NCI-H1694 treated with DMSO at 0.1 percent for 48 hours (cell line): ENCODE results near the gene ACP2.

Experiments used
- DNase-seq: peaks from one replicate; lab custom pipeline; 2025; lab: John Stamatoyannopoulos, UW

The ACP2 gene, protein sequence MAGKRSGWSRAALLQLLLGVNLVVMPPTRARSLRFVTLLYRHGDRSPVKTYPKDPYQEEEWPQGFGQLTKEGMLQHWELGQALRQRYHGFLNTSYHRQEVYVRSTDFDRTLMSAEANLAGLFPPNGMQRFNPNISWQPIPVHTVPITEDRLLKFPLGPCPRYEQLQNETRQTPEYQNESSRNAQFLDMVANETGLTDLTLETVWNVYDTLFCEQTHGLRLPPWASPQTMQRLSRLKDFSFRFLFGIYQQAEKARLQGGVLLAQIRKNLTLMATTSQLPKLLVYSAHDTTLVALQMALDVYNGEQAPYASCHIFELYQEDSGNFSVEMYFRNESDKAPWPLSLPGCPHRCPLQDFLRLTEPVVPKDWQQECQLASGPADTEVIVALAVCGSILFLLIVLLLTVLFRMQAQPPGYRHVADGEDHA

DNA sequence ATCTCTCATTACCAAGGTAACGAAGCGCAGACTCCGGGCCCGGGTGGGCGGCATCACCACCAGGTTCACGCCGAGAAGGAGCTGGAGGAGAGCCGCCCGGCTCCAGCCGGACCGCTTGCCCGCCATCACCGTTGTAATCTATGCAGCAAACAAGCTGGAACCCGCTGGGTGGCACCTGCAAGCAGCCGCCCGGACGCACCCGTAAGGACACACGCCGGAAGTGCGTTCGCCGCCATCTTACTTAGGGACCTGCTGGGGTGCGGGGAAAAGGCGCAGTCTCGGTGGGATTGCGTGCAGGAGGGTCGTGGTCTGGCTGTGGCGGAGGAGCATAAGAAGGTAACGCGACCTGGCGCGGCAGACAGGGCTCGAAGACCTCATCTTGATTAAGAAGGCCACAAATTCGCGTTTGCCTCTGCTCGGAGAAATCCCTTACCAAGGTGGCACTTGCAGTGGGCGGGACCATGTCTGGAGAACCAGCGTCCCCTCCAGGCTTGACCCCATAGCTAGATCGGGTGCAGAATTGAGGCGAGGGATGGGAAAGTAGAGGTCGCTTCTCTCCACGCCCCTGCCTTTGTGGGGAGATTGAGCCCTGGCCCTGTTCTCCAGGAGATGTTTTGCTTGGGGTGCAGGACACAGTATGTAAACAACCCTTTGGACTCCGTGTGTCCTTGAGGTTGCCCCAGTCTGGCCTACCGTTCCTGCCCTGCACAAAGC is at the start of gene ACP2:
Gene ACP2, minus strand, starts transcription at position 151 of the 714 bp plus-strand sequence. Its CDS starts 25 bp downstream, at position 126.
- peak; percentile 67 for DNase-seq

DNA sequence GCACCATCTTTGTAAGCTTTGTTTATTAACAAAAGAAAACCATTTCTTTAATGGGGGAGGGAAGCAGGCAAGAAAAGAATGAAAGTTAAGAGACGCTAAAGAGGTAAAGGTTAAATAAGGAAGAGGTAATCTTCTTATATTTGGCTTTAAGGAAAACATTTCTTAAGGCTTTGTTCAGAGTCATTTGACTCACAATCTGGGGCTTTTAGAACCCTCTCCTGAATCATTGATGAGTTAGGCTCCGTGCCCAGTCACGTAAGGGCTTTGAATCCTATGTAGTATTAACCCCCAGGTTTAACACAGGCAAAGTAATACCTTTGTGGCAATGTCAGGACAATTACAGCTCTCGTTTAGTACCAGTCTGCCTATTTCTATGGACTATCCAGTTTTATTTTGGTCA is 47.4 kb upstream of the ACP2 start:
- DNase-seq = no peak

DNA sequence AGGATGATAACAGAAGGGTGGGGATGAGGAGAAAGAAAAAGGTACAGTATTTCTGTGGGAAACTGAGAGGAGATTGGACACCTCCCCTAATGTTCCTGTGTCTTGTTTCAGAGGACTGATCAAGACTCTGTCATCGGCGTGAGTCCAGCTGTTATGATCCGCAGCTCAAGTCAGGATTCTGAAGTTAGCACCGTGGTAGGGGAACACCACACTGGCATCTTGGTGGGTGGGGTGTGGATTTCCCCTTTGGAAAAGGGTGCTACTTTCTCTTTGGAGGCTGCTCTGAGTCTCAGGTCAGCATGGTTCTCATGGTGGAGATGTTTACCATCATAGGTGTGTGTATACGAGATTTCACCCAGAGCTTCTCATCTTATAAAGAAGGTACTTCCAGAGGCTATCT is 46.8 kb upstream of the ACP2 start:
- DNase-seq = no peak

DNA sequence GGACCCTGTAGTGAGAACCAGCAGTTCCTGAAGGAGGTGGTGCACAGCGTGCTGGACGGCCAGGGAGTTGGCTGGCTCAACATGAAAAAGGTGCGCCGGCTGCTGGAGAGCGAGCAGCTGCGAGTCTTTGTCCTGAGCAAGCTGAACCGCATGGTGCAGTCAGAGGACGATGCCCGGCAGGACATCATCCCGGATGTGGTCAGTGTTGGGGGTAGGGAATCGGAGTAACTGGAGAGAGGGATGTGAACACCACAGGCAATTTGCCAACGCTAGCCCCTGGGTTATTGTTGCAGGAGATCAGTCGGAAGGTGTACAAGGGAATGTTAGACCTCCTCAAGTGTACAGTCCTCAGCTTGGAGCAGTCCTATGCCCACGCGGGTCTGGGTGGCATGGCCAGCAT is 41.2 kb upstream of the ACP2 start:
- no peak for DNase-seq

DNA sequence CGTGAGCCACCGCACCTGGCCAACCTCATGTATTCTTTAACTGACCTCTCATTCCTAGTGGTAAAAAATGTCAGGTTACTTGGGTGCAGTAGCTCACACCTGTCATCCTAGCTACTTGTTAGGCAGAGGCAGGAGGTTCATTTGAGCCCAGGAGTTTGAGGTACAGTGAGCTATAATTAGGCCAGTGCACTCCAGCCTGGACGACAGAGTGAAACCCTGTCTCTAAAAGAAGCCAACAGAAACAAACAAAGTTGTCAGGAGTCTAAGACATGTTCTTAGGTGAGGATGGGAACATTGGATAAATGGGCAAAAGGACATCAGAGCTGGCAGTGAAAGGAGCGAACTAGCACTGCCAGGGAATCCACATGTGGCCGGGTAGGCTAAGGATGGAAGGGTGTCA is 39.5 kb upstream of the ACP2 start:
- no peak for DNase-seq

DNA sequence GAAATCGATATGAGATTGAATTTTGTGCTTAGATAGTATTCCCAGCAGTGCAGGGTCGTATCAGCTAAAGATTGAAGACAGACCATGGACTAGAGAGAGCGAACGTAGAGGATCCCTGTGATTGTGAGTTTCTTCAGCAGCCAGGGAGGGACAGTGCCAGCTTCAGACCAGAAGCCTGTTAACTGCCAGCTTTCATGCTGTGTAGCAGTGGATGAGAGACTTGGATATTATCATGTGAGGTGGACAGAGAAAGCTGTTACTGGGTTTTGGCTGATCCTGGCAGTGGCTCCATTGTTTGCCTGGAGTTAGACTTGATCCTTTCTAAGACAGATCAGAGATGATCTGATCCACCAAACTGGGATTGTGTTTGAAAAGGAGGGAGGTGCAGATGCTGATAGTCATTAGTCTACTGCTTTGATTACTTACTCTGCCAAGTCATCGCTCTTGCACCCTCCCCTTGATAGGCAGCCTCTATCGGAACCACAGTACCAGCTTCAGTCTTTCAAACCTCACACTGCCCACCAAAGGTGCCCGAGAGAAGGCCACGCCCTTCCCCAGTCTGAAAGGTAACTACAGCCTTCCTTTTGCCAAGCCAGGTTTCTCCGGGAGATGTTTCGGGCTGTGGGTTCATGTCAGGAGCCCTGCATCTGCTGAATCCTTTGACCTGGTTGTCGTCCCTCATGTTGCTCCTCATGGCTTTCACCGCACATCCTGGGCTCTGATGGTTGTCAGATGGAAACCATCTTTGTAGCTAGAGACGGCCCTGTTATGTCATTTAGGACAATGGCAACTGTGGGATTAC is 37.6 kb upstream of the ACP2 start:
- no peak for DNase-seq

DNA sequence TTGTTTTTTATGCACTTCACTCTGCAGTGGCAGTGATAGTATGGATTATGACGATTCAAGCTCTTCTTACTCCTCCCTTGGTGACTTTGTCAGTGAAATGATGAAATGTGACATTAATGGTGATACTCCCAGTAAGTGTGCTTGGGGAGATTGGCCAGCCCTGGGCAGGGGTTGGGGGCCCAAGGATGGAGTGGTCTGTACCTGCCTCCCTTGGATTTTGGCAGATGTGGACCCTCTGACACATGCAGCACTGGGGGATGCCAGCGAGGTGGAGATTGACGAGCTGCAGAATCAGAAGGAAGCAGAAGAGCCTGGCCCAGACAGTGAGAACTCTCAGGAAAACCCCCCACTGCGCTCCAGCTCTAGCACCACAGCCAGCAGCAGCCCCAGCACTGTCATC is 35.5 kb upstream of the ACP2 start:
- DNase-seq = no peak

DNA sequence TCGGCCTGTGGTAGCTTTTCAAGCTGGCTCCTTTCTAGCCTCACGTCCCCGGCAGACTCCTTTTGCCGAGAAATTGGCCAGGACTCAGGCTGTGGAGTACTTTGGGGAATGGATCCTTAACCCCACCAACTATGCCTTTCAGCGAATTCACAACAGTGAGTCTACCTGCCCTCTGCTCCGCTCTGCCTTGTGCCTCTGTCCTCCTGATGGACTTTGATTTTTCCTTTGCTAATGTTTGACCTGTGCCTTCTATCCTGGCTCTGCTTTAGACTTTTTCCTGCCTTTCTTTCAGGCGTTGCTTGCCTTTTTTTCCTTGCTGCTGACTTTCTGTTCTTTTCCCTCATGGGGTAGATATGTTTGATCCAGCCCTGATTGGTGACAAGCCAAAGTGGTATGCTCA is 33.8 kb upstream of the ACP2 start:
- no peak for DNase-seq

DNA sequence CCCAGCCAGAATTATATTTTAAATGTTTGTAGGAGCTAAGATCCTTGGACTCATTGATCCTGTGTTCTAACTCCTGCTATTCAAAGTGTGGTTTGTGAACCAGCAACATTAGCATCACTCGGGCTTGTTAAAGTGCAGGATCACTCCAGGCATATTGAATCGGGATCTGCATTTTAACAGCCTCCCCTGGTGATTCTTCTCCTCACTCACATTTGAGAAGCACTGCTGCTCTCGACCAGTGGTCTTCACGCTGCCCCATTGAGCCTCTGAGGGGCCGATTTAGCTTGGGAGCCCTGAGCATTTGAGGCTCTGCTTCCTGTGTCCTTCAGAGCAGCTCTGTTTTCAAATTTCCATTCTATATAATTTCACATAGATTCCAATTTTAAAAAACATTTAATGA is 32.2 kb upstream of the ACP2 start:
- DNase-seq = no peak

DNA sequence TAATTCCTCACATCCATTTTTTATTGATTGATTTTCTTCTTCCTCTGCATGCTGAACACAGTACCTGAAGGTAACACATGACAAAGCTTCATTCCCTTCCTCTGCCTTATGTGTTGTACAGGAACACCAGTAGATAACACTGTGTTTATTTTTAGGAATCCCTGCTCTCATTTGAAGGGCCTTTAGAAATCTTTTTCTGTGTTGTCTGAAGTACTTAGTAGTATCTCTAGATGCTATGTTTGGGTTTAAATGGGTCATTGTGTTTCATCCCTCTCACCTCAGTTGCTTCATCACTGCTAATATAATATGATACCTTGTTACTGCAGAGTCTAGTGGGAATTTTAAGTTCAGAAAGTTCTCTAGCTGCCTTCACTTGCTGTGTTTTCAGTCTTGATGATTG is 31.5 kb upstream of the ACP2 start:
- no peak for DNase-seq

DNA sequence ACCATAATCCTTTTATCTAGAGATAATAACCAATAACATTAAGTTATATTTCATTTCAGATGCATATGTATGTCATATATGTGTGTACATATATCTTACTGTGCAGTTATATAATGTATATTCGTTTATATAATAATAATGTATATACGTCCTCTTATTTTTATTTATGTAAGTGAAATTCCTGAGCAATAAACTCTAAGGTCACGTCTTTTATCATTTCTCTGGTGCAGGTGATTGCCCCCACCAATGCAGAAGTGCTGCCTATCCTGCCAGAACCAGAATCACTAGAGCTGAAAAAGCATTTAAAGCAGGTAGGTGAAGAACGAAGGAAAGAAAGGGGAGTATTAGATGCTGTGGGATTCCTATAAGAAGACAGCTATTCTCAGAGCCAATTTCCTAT is 30.2 kb upstream of the ACP2 start:
- DNase-seq = no peak

DNA sequence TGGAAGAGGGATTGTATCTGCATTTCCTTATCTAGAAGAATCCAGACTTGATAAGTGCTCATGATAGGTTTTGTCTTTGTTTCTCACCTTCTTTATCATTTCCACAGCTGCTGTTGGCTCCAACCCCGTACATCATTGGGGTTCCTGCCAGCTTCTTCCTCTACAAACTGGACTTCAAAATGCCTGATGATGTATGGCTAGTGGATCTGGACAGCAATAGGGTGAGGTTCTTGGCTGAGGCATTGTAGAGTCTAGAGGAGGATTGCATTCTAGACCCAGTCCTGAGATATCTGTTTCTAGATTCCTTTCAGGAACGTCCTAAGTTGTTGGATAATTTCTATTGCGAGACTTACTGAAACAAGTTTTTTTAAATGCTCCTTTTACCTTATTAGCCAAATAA is 29.4 kb upstream of the ACP2 start:
- no peak for DNase-seq

DNA sequence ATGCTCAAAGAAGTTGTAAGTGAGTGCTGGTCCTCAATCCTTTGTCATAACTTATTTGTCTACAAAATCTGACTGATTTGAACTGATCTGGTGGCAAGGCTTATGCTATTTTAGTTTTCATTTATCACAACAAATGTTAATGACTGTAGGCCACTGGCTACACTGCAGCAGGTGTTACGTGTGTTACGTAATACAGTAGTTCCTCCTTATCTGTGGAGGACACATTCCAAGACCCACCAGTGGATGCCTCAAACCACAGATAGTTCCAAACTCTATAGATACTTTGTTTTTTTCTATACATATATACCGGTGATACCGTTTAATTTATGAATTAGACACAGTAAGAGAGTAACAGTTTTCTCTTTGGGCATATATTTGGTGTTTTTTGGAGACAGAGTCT is 28.3 kb upstream of the ACP2 start:
- DNase-seq = no peak

DNA sequence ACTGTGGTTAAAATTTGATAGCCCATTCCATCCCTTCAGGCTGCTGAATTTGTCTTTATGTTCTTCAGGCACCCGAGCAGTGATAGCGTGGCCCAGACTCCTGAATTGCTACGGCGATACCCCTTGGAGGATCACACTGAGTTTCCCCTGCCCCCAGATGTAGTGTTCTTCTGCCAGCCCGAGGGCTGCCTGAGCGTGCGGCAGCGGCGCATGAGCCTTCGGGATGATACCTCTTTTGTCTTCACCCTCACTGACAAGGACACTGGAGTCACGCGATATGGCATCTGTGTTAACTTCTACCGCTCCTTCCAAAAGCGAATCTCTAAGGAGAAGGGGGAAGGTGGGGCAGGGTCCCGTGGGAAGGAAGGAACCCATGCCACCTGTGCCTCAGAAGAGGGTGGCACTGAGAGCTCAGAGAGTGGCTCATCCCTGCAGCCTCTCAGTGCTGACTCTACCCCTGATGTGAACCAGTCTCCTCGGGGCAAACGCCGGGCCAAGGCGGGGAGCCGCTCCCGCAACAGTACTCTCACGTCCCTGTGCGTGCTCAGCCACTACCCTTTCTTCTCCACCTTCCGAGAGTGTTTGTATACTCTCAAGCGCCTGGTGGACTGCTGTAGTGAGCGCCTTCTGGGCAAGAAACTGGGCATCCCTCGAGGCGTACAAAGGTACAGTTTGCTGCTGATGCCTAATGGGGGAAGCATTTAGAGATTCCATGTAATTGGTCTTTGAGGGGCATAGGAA is 26.1 kb upstream of the ACP2 start:
- no peak for DNase-seq

DNA sequence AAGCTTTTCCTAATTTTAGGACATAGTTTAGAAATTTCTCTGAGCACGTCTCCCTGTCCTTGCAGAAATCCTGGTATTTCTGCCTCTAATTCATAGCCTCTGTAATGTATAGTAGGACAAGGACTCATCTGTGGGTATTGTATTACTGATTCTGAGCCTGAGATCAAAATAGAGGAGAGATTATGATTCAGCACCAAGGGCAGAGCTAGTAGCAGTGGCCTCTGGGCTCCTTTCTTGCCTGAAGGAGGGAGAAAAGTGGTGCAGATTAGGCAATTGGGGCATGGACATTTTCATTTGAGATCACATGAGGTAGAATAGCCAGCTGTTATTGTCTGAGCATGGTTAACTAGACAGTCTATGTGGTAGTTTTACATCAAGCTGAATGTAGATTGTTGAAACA is 24.1 kb upstream of the ACP2 start:
- no peak for DNase-seq

DNA sequence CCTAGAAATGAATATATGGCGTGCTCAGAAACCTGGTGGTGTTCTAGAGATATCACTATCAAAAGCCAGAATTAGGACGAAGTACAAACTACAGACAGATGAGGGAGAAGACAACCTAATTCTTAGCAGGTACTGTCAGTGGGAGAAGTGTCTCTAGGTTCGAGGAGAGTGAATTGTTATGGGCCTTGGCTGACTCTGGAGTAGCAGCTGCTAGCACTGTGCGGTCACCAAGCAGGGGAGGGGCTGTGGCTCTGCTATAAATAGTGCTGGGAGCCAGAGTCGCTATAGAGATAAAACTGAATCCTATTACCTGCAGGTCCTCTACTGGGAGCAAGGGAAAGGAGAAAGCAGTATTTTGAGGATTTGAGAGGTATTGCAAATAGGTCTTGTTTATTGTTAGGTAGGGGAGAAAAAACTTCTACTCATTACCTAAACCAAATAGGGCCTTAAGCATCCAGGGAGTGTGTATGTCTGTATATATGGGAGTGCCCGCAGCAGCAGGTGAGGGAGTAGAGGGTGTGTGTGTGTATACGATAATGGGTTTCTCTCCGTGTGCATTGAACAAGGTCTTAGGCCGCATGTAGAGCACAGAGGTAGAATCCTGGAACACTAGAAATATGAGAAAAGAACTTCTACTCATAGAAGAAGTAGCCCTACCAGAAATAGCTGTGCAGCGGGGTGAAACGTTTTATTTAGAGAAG is 23.5 kb upstream of the ACP2 start:
- no peak for DNase-seq

DNA sequence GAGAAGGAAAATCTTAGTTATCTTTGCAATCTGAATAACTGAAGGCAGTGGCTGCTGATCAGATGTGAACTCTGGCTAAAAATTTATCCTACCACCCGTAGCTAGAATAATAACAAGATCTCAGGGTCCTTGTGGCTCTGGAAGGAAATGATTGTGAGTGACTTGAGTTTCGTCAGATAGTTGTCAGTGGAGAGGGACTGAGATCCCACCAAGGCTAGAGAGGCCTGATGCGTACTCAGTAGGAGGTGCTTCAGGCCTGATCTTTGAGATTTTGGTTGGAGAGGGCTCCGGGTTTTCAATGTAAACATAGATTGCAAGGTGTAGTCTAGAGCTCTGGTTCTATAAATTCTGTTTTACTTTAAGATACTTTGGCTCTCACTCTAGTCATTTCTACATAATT is 22.7 kb upstream of the ACP2 start:
- DNase-seq = no peak

DNA sequence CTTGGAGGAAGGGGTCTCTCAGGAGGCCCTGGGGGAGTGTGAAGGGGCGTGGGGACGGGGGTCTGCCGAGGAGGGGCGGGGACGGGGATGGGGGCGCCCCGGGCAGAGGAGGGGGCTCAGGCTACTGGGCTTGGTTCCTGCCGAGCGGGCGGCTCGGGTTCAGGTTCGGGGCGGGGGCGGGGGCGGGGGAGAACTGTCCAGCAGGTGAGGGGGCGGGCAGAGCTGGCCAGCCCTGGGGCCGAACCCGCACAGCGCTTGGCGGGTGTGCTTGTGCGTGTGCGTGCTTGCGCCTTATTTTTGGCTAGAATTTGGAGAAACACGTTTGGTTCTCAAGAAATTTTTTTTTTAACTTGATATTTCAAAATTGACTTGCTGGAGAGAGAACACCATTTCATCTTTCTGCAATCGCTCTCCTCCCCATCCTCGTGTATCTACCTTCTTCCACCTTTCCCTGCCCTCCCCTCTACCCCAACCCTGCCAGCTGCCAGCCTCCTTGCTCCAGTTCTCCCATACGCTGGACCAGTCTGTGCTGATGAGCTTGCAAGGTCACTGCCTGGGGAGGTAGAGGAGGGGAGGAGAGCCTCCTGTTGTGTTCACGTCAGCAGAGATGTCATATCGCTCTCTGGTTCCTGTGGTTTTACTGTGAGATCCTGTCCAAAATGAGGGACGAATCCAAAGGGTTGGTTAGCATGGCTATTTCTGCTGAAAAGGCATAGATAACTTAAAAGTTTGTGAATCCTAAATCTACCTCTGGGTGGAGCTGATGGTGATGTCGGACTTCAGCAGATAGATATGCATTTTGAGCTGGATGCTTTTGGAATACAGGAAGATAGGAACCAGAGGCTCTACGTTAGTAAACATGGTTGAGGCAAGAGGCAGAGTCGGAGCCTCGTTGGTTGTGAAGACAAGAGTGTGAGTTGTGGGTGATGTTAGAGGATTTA is 22.0 kb upstream of the ACP2 start:
- DNase-seq = peak; percentile 12

DNA sequence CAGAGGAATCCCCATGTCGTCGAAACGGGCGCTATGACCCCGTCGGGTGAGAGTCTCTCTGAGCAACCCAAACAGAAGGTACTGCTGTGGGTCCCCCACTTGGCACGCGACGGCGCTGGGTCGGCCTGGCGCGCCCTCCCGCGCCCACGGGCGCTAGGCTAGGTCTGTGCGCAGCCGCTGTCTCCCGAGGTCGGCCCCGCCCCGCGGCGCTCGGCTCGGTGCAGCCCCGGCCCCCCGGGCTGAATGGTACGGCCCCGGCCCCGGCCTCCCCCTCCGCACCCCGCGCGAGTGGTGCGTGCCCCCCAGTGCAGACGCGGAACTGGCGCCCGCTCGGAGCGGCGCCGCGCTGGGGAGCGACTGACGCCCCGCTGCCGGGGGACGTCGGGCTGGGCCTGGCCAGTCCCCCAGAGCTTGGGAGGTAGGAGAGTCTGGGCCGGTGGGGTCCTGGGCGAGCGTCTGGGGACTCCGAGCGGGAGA is 21.3 kb upstream of the ACP2 start, which contains the start of gene MADD:
Gene MADD, plus strand, starts transcription at position 305 of the 477 bp plus-strand sequence.
- DNase-seq = peak; percentile 83
